ELF-1 (cell line): ENCODE measurements around the gene KDM4B.
"Not testable (repeated sequence)": the region's sequence is repeated elsewhere in the genome, so short reads cannot be mapped to it uniquely, and the experiment has no call there.

ENCODE experiments used
- DNase-seq: peaks from one replicate; pipeline ENCODE4 v3.0.0-alpha.2; 2016; ENCODE audit warnings: low read depth, low spot score

The KDM4B gene

DNA sequence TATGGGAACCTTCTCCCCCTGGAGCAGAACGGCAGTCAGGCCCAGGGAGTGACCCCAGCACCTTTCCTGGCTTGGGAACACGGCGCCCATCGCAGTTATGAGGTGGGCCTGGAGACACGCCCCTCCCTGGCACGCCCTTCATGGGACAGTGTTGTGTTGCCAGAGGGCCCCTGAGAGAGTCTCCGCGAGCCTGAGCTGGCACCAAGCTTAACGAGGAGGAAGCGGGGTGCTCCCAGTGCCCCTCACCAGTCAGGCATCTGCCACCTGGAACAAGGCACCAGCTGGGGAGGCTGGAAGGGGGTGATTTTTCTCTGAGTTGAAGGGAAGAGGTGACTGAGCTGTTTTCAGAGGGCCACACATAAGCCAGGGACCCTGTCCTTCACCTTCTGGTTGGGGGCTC lies 180.6 kb downstream of the KDM4B start:
- DNase-seq: no peak

DNA sequence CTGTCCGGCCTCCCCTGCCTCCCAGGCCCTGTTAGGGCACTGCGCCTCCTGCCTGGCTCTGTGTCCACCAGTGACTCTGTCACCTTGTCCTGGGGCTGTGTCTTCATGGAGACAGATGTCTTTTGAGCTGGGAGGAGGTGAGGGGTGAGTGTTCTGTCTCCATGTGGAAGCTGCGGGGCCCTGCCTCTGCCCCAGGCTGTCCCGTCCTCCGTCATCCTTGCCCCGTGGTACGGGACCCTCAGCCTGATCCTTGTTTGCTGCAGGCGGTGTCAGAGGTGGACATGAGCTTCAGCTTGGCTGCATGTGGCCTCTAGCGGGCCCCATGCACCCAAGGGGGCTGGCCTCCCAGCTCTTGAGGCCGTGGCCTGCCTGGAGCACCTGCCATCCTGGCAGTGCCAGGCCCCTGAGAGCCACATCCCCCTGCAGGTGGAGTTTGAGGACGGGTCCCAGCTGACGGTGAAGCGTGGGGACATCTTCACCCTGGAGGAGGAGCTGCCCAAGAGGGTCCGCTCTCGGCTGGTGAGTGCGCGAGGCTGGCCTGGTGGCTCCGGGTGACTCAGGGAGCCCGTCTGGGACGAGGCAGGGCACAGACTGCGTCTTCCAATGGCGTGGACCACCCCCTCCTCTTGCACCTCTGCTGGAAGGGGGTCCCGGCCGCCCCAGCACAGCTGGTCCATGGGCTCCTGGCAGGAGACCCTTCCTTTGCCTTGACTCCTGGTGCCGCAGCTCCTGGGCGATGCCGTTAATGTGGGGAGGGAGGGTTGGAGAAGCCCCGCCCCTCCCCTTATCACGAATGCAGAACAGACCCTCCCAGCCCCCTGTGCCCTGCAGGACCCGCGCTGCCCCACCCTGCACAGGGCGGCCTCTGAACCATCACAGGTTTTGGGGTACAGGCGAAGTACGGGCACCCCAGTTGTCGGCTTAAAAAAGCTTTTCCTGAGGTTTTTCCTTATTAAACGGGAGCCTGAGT lies 181.3 kb downstream of the KDM4B start:
- no peak for DNase-seq

DNA sequence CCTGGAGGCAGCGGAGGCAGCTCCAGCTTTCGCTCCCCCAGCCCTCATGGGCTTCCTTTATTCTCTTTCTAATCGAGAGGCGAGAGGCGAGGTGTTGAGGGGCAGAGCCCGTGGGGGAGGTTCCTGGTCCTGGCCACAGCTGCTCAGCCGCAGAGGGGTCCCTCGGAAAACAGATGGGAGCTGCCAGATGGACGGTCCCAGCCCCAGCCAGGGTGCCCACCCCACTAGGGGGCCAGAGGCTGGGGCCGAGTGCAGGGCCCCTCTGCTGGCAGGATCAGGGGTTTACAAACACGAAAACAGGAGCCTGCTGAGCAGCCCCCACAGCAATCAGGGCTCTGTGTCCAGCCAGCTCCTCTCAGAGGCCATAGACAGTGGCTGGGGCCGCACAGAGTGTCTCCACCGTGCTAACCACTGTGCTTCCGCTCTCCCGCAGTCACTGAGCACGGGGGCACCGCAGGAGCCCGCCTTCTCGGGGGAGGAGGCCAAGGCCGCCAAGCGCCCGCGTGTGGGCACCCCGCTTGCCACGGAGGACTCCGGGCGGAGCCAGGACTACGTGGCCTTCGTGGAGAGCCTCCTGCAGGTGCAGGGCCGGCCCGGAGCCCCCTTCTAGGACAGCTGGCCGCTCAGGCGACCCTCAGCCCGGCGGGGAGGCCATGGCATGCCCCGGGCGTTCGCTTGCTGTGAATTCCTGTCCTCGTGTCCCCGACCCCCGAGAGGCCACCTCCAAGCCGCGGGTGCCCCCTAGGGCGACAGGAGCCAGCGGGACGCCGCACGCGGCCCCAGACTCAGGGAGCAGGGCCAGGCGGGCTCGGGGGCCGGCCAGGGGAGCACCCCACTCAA lies 182.2 kb downstream of the KDM4B start:
- no peak for DNase-seq

DNA sequence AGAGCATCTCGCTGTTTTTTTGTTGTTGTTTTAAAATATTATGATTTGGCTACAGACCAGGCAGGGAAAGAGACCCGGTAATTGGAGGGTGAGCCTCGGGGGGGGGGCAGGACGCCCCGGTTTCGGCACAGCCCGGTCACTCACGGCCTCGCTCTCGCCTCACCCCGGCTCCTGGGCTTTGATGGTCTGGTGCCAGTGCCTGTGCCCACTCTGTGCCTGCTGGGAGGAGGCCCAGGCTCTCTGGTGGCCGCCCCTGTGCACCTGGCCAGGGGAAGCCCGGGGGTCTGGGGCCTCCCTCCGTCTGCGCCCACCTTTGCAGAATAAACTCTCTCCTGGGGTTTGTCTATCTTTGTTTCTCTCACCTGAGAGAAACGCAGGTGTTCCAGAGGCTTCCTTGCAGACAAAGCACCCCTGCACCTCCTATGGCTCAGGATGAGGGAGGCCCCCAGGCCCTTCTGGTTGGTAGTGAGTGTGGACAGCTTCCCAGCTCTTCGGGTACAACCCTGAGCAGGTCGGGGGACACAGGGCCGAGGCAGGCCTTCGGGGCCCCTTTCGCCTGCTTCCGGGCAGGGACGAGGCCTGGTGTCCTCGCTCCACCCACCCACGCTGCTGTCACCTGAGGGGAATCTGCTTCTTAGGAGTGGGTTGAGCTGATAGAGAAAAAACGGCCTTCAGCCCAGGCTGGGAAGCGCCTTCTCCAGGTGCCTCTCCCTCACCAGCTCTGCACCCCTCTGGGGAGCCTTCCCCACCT lies 183.3 kb downstream of the KDM4B start:
- no peak for DNase-seq

DNA sequence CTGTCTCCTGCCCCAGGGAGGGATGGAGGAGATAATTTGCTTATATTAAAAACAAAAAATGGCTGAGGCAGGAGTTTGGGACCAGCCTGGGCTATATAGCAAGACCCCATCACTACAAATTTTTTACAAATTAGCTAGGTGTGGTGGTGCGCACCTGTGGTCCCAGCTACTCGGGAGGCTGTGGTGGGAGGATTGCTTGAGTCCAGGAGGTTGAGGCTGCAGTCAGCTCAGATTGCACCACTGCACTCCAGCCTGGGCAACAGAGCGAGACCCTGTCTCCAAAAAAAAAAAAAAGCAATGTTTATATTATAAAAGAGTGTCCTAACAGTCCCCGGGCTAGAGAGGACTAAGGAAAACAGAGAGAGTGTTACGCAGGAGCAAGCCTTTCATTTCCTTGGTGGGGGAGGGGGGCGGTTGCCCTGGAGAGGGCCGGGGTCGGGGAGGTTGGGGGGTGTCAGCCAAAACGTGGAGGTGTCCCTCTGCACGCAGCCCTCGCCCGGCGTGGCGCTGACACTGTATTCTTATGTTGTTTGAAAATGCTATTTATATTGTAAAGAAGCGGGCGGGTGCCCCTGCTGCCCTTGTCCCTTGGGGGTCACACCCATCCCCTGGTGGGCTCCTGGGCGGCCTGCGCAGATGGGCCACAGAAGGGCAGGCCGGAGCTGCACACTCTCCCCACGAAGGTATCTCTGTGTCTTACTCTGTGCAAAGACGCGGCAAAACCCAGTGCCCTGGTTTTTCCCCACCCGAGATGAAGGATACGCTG lies 184.0 kb downstream of the KDM4B start:
- no peak for DNase-seq

DNA sequence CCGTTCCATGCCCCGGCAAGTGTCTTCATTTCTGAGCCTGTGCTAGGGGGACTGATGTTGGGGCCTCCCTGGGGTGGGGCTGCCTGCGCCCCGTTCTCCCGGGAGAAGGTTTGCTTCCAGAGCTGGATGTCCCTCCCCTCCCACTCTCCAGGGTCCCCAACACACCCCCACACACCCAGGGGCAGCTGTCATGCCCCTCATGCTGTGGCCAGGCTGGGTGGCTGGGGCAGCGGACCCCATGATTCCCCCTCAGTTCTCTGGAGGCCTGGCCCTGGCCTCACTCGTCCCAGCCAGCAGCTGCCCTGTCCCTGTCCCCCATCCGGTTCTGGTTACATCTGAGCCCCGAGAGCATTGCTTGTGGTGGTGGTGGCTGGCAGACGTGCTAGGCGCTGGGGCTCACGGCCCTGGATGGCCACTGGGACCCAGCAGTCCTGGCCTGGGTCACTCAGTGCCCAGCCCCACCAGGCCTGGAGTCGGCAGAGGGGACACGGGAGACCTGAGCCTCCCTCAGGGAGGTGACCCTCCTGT lies 184.8 kb downstream of the KDM4B start:
- DNase-seq: no peak

DNA sequence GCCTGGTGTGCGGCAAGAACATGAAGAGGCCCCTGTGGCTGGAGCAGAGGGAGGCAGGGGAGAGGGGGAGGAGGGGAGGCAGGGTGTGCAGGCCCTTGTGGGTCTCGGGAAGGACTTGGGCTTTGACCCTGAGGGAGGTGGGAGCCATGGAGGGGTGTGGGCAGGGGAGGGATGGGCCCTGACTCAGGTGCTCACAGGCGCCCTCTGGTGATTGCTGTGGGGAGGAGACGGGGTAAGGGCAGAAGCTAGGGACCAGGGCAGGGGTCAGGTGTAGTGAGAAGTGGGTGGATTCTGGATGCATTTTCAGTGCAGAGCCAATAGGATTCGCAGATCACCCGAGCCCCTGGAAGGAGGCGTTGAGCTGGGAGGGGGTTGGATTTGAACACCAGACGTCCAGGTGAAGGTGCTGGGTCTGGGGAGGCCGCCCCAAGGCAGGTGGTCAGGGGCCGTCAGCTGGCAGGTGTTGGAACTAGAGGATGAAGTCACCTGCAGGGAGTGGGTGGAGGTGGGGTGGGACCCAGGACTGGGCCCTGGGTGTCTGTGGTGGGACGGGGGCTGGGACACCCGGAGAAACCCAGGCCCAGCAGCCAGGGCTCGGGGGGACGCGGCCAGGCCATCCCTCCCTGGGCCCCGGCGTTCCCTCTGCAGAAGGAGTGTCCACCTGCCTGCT lies 185.4 kb downstream of the KDM4B start:
- DNase-seq: peak; percentile 64

DNA sequence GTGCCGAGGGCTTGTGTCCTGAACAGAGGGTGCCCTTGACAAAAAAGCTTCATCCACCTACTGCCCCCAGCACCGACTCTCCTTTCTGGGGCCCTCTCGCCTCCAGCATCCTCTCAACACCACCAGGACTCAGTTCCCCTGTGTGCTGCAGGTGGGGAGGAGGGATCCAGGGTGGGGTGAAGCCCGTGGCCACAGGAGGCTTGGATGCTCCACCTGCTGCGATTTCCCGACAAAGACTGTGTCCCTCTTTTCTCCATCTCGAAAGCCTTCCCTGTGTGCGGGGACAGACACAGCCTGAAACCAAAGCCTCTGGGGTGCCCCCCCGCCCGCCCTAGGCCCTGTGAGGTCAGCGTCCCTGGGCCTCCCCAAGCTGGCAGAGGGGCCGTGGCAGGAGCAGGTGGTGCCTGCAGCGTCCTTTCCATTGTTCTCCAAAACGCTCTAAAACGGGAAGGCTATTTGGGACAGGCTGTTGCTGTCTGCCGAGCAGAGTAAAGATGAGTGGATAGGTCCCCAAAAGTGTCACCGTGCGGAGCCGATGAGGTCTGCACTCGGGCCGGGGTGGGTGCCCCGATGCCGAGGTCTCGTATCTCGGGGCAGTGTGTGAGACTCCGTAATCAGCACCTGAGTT lies 186.0 kb downstream of the KDM4B start:
- no peak for DNase-seq

DNA sequence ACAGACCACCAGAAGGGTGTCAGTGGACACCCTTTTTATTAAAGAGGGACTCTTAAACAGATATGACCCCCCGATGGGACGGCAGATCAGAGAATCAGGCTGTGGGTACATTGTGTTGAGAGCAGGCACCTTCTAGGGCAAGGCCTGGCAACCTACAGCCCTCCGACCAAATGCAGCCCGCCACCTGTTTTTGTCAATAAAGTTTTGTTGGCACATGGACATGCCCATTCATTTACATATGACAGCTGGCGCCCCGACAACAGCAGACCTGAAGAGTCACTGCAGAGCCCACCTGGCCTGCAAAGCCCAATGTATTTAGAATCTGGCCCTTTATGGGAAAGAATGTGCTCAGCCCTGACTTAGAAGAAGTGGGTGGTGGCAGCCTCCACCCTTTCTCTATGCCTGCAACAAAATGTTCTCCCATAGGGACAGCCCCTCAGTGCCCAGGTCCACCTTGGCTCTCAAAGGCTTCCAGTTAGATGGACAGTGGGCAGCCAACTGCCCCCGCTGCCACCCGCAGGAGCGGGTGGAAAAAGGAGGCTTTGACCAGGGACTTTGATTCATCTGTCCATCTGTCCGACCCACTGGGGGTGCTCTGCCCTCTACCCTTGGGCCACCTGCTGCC lies 186.8 kb downstream of the KDM4B start:
- no peak for DNase-seq

DNA sequence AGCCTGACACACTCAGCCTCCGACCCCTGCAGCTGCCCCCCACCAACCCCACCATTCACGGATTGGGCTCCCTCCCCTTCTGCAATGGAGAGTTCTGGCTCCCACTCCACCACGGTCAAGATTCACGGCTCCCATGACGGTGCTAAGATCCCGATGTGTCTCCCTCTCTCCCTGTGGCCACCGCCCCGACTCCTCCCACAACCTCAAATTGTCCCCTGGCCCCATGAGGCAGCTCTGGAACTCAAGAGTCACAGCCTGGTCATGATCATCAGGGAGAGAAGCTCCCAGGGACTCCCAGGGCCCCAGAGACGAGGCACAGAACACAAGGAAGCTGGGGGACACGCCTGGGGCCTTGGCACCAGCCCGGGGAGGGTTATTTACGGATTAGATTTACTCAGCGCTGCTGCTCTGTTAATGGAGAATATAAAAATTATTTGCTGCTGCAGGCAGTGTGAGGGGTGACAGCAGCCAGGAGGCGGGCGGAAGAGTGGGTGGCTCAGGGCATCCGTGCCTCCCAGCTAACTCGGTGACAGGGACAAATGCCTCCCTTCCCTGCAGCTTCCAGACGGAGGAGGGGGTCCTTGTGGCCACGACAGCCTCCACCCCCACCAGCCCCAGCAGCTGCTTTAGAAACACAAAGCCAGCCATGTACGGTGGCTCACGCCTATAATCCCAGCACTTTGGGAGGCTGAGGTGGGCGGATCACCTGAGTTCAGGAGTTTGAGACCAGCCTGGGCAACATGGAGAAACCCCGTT lies 187.5 kb downstream of the KDM4B start:
- no peak for DNase-seq

DNA sequence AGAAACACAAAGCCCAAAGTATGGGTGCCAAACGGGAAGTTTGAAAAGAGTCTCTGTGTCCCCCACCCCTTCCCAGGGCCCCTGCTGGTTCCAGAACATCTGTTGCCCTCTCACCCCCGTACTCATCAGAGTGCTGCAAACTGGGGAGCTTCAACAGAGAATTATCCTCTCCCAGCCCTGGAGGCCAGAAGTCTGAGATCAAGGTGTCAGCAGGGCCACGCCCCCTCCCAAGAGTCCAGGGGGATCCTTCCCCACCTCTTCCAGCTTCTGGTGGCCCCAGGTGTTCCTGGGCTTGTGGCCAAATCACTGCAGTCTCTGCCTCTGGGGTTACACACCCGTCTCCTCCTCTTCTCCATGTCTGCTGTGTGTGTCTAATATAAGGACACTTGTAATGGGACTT lies 188.3 kb downstream of the KDM4B start:
- DNase-seq: no peak

DNA sequence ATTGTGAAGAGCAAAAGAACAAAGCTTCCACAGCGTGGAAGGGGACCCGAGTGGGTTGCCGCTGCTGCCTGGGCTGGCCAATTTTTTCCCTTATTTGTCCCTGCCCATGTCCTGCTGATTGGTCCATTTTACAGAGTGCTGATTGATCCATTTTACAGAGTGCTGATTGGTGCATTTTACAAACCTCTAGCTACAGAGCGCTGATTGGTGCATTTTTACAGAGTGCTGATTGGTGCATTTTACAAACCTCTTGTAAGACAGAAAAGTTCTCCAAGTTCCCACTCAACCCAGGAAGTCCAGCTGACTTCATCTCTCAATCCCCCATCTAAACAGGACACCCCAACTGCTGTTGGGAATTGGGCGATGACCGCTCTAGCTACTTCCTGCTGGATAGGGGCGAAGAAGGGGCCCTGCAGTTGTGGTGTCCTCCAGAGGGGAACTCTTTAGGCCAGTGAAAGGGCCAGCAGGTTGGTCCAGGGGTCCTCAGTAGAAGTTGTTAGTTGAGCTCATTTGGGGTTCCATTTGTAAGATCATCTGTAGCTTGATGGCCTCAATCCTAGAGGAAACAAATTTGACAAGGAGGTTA lies 189.7 kb downstream of the KDM4B start:
- DNase-seq: not testable (repeated sequence)

DNA sequence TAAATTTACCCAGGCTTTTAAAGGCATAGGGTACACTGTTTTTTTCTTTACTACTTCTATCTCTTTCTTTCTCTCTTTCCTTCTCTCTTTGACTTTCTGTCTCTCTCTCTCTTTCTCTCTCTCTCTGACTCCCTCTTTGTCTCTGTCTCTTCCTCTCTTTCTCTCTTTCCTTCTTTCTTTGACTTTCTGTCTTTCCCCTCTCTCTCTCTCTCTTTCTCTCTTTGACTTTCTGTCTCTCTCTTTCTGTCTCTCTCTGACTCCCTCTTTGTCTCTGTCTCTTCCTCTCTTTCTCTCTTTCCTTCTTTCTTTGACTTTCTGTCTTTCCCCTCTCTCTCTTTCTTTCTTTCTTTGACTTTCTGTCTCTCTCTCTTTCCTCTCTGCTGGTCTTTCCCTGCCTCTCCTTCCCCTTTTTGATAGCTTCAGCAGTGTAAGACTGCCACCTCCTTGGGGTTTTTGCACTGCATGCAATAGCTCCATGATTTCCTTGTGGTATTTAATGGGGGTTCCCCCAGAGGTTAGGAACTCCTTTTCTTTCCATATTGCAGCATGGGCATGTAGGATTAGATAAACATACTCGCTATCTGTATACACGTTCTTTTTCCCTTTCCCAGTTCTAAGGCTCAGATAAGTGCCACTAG lies 191.4 kb downstream of the KDM4B start:
- not testable (repeated sequence) for DNase-seq

DNA sequence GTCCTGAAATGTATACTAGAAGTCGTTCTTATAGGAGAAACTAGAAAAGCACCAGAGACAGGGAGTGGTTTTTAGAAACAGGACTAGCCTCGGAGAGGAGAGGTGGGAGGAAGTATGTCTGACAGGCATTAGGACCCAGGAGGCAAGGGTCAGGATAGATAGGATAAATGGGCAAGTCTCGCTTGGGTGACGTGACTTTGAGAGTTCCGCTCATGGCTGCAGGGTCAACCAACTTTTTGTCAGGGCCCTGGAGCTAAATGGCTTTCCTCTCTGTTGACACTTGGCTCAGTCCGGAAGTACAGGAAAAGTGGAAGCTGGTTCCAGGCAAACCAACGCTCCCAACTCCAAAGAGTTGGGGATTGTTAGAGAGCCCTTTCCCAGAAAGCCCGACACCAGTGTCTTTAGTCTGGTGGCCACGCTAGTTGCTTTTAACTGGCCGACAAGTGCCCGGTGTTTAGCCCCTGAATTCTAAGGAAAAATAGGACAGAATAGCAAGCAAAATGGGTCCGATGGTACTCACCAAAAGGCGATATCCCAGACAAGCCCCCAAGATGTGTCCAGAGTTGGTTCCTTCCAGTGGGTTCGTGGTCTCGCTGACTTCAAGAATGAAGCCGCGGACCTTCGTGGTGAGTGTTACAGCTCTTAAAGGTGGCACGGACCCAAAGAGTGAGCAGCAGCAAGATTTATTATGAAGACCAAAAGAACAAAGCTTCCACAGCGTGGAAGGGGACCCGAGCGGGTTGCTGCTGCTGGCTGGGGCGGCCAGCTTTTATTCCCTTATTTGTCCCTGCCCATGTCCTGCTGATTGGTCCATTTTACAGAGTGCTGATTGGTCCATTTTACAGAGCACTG lies 196.2 kb downstream of the KDM4B start:
- peak; percentile 74 for DNase-seq

DNA sequence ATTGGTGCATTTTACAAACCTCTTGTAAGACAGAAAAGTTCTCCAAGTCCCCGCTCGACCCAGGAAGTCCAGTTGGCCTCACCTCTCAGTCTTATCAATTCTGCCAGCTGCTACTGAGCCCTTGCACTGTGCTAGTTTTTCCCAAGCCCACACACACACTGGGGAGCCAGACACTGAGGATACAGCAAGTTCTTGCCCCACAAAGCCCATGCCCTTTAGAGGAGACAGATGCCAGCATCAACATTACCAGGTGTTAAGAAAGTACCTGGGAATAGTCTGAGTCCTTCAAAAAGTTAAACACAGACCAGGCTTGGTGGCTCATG lies 196.7 kb downstream of the KDM4B start:
- no peak for DNase-seq

DNA sequence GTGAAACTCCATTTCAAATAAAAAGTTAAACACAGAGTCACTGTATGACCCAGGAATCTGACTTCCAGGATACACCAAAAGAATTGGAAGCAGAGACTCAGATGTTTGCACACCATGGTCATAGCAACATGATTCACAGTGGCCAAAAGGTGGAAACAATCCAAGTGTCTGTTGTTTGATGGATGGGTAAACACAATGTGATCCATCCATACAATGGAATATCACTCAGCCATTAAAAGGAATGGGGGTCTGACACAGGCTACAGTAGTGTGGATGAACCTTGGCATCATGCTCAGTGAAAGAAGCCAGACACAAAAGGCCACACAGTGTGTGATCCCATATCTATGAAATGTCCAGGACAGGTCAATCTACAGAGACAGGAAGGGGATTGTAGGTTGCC lies 197.3 kb downstream of the KDM4B start:
- DNase-seq: no peak

DNA sequence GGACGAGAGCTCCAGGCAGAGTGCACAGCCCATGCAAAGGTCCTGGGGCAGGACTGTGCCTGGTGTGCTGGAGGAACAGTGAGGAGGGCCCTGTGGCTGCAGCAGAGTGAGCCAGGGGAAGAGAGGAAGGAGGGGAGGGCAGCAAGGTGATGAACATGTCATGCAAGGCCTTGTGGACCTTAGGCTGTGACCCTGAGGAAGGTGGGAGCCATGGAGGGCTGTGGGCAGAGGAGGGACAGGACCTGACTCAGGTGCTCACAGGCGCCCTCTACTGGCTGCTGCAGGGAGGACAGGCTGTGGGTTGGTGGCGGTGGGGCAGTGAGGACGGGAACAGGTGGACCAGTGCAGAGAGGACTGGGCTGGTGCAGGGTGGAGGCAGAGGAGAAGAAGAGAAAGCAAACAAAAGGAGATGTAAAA lies 201.4 kb downstream of the KDM4B start:
- DNase-seq: peak; percentile 65
